HEK293T (cell line): ENCODE measurements around the gene BAZ1B.
"Not testable (repeated sequence)": the region's sequence is repeated elsewhere in the genome, so short reads cannot be mapped to it uniquely, and the experiment has no call there.

ENCODE experiments used
- ARNT ChIP-seq: fragments of 450-650 bp; IDR thresholded peaks from 2 replicates; pipeline ENCODE4 v1.6.1; 2017; ENCODE audit warnings: mild to moderate bottlenecking
- BHLHE40 ChIP-seq: fragments of 450-650 bp; IDR thresholded peaks from 2 replicates; pipeline ENCODE4 v1.6.1; 2016; ENCODE audit warnings: mild to moderate bottlenecking, moderate library complexity, borderline replicate concordance
- ELF4 ChIP-seq: fragments of 450-650 bp; IDR thresholded peaks from 2 replicates; pipeline ENCODE4 v1.6.1; 2017; ENCODE audit warnings: antibody characterized with exemption
- FOXA1 ChIP-seq: fragments of 450-650 bp; IDR thresholded peaks from 2 replicates; pipeline ENCODE4 v1.6.1; 2016; ENCODE audit warnings: mild to moderate bottlenecking
- FOXK2 ChIP-seq: fragments of 450-650 bp; IDR thresholded peaks from 2 replicates; pipeline ENCODE4 v1.6.1; 2016; ENCODE audit warnings: mild to moderate bottlenecking
- FOXM1 ChIP-seq: fragments of 450-650 bp; IDR thresholded peaks from 2 replicates; pipeline ENCODE4 v1.6.1; 2017; ENCODE audit warnings: mild to moderate bottlenecking, borderline replicate concordance
- HDGF ChIP-seq: fragments of 450-650 bp; IDR thresholded peaks from 2 replicates; pipeline ENCODE4 v1.6.1; 2017; ENCODE audit warnings: antibody characterized with exemption, borderline replicate concordance
- L3MBTL2 ChIP-seq: fragments of 450-650 bp; conservative IDR thresholded peaks from 2 replicates; pipeline ENCODE4 v1.6.1; 2016; ENCODE audit warnings: mild to moderate bottlenecking
- LEF1 ChIP-seq: fragments of 450-650 bp; IDR thresholded peaks from 2 replicates; pipeline ENCODE4 v1.6.1; 2017; ENCODE audit warnings: mild to moderate bottlenecking, borderline replicate concordance
- SP1 ChIP-seq: fragments of 450-650 bp; IDR thresholded peaks from 2 replicates; pipeline ENCODE4 v1.6.1; 2017
- TARDBP ChIP-seq: fragments of 450-650 bp; IDR thresholded peaks from 2 replicates; pipeline ENCODE4 v1.6.1; 2016
- ZNF384 ChIP-seq: fragments of 450-650 bp; IDR thresholded peaks from 2 replicates; pipeline ENCODE4 v1.6.1; 2016

- not testable (repeated sequence) for TF ChIP-seq HDGF, FOXM1, TARDBP, SP1, ZNF384, L3MBTL2, ARNT, BHLHE40, ELF4, FOXK2, FOXA1, LEF1
These were observed 55.0 kb downstream of the BAZ1B start for GRCh38 chr7:73467046-73467445.
